ENCODE measurements around the gene OPA1.

OPA1 gene

DNA sequence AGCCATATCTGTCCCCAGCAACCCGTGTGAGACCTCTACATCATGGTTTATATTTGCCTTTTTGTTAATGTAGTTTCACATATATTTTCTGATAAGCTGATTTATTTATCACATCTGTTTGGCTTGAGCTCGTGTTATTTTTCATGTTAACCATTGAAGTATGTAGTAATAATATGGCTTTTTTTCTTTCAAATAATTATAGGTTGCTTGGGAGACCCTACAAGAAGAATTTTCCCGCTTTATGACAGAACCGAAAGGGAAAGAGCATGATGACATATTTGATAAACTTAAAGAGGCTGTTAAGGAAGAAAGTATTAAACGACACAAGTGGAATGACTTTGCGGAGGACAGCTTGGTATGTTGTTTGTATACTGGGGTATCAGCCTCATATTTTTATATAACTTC lies 63.9 kb downstream of the OPA1 start:
- DNase-seq: no peak

GRCh38 chr3:193660171-193660570 lies 67.2 kb downstream of the OPA1 start:
- DNase-seq: no peak

GRCh38 chr3:193660698-193661411 lies 67.8 kb downstream of the OPA1 start:
- no peak for DNase-seq

DNA sequence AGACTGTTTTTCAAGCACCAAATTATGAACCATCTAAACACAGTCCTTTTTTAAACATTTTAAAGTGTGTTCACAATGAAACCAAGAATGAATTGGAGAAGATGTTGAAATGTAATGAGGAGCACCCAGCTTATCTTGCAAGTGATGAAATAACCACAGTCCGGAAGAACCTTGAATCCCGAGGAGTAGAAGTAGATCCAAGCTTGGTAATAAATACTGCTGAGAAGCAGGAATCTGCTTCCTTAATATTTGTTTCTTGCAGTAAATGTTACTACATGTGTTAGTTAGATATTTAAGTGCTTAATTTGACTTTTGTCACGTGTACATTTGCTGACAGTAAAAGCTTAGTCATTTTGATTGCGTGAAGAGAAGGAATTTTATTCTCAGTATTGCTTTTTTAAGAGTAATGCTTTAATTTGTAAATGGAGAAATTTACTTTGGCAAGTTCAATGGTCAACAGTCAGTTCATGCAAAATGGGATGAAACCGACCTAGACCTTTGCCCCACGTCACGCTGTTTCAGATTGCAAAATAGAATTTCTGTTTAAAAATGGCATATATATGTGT lies 69.8 kb downstream of the OPA1 start:
- DNase-seq: no peak

DNA sequence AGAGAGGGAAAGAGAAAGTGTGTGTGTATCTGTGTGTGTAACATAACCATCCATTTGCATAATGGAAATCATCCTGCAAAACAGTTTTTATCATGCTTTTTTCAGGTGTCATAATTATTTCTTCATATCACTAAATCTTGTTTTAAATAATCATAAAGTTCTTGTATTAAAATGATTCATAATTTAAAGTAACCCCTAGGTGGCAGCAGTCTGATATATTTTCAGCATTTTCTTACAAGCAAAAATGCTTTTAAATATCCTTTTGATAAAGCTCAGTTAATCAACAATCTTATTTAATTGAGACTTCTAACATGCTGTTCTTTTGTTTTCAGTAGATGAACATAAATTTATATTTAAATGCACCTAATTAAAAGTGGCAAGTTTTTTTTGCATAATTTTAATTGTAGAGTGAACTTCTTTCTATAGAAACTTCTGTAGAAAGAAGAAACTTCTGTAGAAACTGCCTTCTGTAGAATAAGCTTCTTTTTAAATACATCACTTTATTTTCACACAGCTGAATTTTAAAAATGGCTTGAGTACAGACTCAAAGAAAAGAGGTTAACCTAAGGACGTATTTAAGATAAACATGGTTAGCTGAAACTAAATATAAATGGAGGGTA lies 72.5 kb downstream of the OPA1 start:
- no peak for DNase-seq

- no peak for DNase-seq
Observed at GRCh38 chr3:193673845-193674244, 80.8 kb downstream of the OPA1 start.

DNA sequence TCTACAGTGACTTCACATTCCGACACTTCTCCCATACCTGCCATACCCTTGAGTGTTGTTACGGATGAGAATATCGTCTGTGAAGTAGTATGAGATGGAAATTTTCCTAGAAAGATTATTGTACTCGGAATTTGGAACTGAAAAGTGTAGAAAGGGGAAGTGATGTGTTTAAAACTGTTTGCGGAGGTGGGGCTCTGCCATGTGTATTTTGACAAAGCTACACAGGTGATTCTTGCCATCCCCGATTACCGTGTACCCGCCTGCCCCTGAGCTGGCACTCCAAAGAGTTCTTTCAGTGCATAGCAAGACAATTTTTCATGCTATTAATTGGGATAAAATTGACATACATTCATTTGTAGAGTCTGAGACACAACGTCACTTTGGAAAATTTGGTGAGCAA lies 81.7 kb downstream of the OPA1 start:
- DNase-seq: no peak

- DNase-seq: no peak
Observed at GRCh38 chr3:193677734-193678133, 84.7 kb downstream of the OPA1 start.

- no peak for DNase-seq
Observed at GRCh38 chr3:193680220-193680619, 87.2 kb downstream of the OPA1 start.

GRCh38 chr3:193681631-193682030 lies 88.6 kb downstream of the OPA1 start:
- DNase-seq: no peak

- DNase-seq: no peak
Observed at GRCh38 chr3:193686665-193687483, 93.9 kb downstream of the OPA1 start.

- DNase-seq: no peak
Observed at GRCh38 chr3:193688834-193689714, 96.1 kb downstream of the OPA1 start.

DNA sequence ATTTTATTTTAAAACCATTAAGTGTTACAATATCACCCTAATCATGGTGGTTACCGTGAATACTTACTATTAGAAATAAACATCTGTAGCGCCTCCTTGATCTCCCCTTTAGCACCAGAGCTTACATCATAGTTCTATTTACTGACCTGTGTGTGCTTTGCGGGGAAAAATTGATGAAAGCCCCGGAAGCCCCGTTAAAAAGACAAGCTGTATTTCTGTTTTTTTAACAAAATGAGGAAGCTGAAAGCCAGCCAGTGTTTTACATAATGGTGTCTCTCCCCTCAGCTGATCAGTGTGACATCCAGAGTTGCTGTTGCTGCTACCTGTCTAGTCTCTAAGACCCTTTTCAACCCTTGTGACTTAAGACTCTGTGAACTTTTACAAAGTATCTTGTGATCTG lies 100.8 kb downstream of the OPA1 start:
- DNase-seq: no peak

- no peak for DNase-seq
Observed at GRCh38 chr3:193701953-193702635, 109.1 kb downstream of the OPA1 start.

DNA sequence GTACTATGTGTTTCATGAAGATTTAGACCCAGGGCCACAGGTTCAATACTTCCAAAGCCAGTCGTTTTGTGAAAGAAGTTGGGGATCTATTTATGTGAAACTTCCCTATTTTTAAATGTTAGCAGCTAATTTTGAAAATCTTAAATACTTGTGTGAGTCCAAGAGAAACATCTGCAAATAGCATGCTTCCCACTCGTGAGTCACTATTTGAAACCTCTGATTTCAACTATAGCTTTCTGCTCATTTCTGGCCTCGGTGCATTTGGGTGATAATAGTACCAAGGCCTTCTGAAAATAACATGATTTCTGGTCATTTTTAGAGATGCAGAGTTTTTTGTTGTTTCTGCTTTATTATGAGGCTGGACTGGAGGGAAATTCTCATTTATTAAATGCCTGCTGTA lies 110.0 kb downstream of the OPA1 start:
- no peak for DNase-seq

DNA sequence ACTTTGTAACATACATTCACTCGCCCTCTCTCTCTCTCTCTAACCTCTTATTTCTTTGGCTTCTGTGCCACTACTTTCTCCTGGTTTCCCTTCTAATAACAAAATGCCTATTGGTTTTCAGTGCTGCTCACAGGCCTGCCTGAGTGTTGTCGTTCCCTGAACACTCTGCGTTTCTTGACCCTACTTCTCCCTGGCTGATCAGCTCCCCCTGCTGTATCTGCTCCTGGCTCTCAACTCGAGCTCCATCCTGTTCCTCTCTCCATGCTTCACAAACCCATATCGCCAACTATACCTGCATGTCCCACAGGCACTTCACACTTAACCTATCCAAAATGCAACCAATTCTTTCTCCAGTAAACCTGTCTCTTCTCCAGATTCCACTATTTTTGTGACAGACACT lies 111.4 kb downstream of the OPA1 start:
- DNase-seq: no peak

GRCh38 chr3:193708270-193708669 lies 115.3 kb downstream of the OPA1 start:
- no peak for DNase-seq

DNA sequence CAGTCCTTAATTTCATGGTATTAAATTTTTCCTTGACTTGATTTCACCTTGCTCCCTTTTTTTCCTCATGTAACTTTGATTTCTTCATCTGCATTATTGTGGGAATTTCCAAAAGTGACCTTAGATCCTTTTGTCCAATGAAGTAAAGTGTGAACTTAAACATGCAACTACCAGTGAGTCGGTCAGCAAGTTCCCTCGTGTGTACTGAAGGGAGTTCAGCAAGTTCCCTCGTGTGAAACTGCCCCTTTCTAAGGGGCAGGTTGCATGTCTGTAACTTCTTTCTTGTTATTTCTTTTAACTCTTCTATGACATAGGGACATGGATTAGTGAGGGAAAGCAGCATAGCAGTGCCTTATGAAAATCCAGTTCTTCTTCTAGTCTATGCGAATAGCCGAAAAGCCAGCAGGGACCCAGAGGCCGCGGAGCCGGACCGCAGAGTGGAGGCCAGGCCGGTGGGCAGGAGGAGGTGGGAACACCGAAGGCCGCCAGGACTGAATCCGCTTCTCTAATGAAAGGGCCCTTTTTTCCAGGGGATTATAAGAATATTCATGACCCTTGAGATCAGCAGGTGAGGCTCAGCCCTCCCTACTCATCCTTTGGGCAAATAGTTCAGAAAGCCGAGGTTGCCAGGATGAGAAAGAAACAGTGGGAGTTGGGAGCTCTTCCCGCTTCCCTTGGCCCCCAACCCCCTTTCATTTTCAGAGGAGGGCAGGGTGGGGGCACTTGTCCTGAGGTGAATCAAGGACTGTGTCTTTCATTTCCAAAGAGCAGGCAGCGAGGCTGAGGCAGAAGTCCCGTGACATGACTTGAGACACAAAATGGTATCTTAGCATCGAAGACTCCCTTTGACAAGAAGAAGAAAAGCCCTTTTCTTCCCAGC lies 117.5 kb downstream of the OPA1 start:
- no peak for DNase-seq

- no peak for DNase-seq
Observed at GRCh38 chr3:193711166-193711485, 118.1 kb downstream of the OPA1 start.

DNA sequence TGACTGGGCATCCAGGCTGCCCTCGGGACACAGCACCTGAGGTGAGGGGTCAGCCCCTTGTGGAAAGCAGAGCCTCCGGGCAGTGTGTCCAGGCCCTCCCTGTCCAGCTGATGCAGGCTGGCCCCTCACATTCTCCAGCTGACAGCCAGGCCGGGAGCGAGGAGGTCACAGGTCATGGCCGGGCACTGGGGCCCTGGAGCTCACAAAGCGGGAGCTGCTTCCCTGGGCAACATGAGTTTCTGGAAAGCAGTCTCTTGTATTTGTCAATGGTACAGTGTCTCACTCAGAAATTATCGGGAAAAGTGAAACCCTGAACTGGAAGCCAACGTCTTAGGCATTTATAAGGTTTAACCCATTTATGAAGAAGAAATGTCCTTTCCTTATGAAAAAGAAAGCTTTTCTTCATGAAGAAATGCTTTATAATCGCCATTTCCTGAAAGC lies 118.5 kb downstream of the OPA1 start:
- DNase-seq: no peak

DNA sequence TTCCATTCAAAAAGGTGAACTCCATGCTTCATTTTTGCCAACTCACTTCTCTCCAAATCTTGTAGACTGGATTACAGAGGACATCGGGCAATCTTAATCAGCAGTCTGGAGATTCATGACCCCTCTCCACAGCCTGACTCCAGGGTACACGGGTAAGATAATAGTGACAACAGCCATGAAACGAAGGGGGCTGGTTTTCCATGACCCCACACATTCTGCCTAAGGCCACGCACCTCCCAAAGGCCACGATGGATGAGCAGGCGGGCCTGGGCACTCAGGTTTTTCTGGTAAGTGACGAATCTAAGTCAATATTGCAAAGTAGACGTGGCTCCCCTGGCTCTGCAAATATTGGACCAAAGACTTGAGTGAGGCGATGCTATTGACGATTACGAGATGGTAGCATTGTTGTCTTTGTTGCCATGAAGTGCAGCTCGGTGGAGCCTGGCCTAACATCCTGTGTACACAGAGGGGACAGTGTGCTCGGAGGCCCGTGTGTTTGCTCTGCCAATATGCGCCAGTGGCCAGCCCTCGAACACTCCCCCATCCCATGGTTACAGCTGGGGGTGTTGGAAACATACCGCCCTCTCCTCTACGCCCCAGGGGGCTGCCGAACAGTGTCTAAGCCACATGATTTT lies 119.1 kb downstream of the OPA1 start:
- peak; percentile 93 for DNase-seq

Measured in NCI-H510A (cell line).